Gastrocnemius medialis (tissue), 4 donors: Measurements from ENCODE around the gene SLC10A4. TPM values are rescaled to one million over a fixed set of nuclear protein-coding genes. Genes with fewer than 3 reads are reported as not detected.
"Not testable (repeated sequence)": the region's sequence is repeated elsewhere in the genome, so short reads cannot be mapped to it uniquely, and the experiment has no call there.

Experiments
- ATAC-seq, 2 donors: fragments of 150-250 bp; one replicate each; pipeline ENCODE4 v1.9.1; 2016
- DNase-seq, 2 donors: peaks; one replicate each; pipeline ENCODE4 v3.0.0-alpha.2; 2019
- H3K27ac ChIP-seq, 4 donors: fragments of 200-600 bp; sonication (generic); 1 replicate in 1 of 4; 2 replicates in 3 of 4; pipeline ENCODE4 v1.5.1; 2016 to 2018; ENCODE audit warnings: mild to moderate bottlenecking in 2 of 4, moderate library complexity in 1 of 4
- H3K27me3 ChIP-seq, 3 donors: fragments of 200-600 bp; sonication (generic) in 2 of 3; 1 replicate in 1 of 3; 2 replicates in 2 of 3; pipeline versions ENCODE4 v1.5.1 to v1.6.0; 2016 to 2019; ENCODE audit warnings: mild to moderate bottlenecking in 1 of 3, moderate library complexity in 1 of 3
- H3K36me3 ChIP-seq, 2 donors: fragments of 200-600 bp; sonication (generic) in 1 of 2; one replicate each; pipeline ENCODE4 v1.5.1; 2017 to 2018
- H3K4me1 ChIP-seq, 2 donors: fragments of 200-600 bp; sonication (generic) in 1 of 2; one replicate each; pipeline ENCODE4 v1.5.1; 2016 to 2017; ENCODE audit warnings: mild to moderate bottlenecking in 2 of 2
- H3K4me3 ChIP-seq, 4 donors: fragments of 200-600 bp; sonication (generic) in 3 of 4; 1 replicate in 1 of 4; 2 replicates in 3 of 4; pipeline ENCODE4 v1.5.1; 2016 to 2019; ENCODE audit warnings: mild to moderate bottlenecking in 2 of 4
- H3K9me3 ChIP-seq, 3 donors: fragments of 200-600 bp; sonication (generic) in 2 of 3; 1 replicate in 1 of 3; 2 replicates in 2 of 3; pipeline ENCODE4 v1.5.1; 2016 to 2019
- POLR2A ChIP-seq, 2 donors: fragments of 450-650 bp; IDR thresholded peaks; one replicate each; pipeline ENCODE4 v1.6.1; 2017; ENCODE audit warnings: antibody characterized with exemption in 2 of 2, mild to moderate bottlenecking in 2 of 2, moderate library complexity in 2 of 2
- in situ Hi-C, 4 donors: fragments of 200-750 bp; cut with MboI; loops; one replicate each; pipeline versions ENCODE4 v1.15.0 to v1.8.0; 2017; ENCODE audit warnings: low sequenced_read_pairs in 4 of 4
- intact Hi-C: fragments of 100-400 bp; cut with DNase I; formaldehyde crosslinking; loops from one replicate; pipeline ENCODE4 v1.15.1; 2023; ENCODE audit warnings: low total_unique reads
- total RNA-seq, 4 donors: library from RNA; depleted of rRNA; stranded (reverse); fragments of >200 nt; gene quantifications; one replicate each; pipeline versions ENCODE4 v1.1.0 to v1.2.3, GENCODE V29; 2016
- TF ChIP-seq, protein P1 (sequence below), 5 experiments: fragments of 450-650 bp in 3 of 5; fragments of 200-600 bp in 2 of 5; sonication (generic) in 2 of 5; IDR thresholded peaks in 4 of 5; conservative IDR thresholded peaks in 1 of 5; 1 replicate in 4 of 5; 2 replicates in 1 of 5; pipeline ENCODE4 v1.5.1; 2016 to 2019; ENCODE audit warnings: antibody characterized with exemption in 5 of 5, mild to moderate bottlenecking in 3 of 5, moderate library complexity in 3 of 5

The SLC10A4 gene
- total RNA-seq, 4 donors from 2014 or later: 0.33 TPM; not detected in 3

DNA sequence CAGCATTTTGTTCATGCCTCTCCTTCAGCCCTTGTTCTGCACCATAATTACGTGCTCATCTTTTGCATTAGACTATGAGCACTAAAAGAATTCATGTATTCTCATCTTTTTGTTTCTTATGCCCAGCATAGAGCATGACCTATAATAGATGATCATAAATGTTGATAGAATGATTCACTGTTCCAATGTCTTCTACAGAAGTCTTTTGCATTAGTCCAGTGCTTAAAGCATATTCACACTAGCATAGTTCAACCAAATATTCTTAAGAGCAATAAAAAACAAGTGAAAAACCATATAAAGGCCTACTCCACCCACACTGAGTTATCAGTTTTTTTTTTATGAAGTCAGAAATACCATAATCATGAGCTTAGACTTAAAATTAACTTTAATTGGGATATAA is 36.5 kb upstream of the SLC10A4 start:
- intact Hi-C loops: no loop called here
- H3K9me3 ChIP-seq: no peaks in the 10 kb centered on the region
- TF ChIP-seq, protein P1, sequence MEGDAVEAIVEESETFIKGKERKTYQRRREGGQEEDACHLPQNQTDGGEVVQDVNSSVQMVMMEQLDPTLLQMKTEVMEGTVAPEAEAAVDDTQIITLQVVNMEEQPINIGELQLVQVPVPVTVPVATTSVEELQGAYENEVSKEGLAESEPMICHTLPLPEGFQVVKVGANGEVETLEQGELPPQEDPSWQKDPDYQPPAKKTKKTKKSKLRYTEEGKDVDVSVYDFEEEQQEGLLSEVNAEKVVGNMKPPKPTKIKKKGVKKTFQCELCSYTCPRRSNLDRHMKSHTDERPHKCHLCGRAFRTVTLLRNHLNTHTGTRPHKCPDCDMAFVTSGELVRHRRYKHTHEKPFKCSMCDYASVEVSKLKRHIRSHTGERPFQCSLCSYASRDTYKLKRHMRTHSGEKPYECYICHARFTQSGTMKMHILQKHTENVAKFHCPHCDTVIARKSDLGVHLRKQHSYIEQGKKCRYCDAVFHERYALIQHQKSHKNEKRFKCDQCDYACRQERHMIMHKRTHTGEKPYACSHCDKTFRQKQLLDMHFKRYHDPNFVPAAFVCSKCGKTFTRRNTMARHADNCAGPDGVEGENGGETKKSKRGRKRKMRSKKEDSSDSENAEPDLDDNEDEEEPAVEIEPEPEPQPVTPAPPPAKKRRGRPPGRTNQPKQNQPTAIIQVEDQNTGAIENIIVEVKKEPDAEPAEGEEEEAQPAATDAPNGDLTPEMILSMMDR (IDR thresholded peaks at IDR 0.05 in 4 of 5, conservative IDR thresholded peaks at IDR 0.05 in 1 of 5): no peak
- no peak for TF ChIP-seq POLR2A (IDR thresholded peaks at IDR 0.05)
- no peaks in the 10 kb centered on the region for H3K4me1 ChIP-seq
- no peak for DNase-seq
- no peaks in the 10 kb centered on the region for H3K36me3 ChIP-seq
- no peaks in the 10 kb centered on the region for H3K27me3 ChIP-seq
- no peak overlapping the region for H3K4me3 ChIP-seq
- no peak overlapping the region for H3K27ac ChIP-seq
- no peak for ATAC-seq
- in situ Hi-C loops: no loop called here

DNA sequence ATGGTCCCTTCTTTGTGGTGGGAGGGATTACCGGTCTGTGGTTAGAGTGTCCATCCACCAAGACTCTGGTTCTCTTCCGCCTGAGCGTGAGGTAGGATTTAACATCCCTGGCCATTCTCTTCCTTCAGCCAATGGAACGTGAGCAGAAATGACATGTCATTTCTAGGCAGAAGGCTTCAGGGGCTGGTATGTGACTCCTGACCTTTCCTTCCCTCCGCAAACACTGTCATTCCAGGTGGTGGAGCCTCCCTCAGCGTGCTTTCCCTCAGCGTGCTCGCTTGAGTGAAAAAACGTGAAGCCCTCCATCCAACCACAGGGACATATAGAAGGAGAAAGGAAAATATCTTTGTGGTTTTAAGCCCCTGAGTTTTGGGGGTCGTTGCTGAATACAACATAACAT is 34.0 kb upstream of the SLC10A4 start:
- TF ChIP-seq, protein P1 (IDR thresholded peaks at IDR 0.05 in 4 of 5, conservative IDR thresholded peaks at IDR 0.05 in 1 of 5): no peak
- no peak for TF ChIP-seq POLR2A (IDR thresholded peaks at IDR 0.05)
- H3K36me3 ChIP-seq: no peaks in the 10 kb centered on the region
- intact Hi-C loops: no loop called here

DNA sequence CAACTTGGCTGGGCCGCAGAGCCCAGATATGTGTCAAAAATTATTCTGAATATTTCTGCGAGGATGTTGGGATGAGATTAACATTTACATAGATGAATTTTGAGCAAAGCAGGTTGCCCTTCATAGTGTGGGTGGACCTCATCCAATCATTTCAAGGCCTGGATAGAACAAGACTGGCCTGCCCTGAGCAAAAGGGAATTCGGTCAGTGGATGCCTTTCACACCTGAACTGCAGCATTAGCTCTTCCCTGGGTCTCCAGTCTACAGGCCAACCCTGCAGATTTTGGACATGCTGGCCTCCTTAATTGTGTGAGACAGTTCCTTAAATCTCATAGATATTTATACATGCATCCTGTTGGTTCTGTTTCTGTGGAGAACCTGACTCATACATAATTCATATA is 32.4 kb upstream of the SLC10A4 start:
- no peak for DNase-seq
- Histone ChIP-seq H3K4me3 (no peak overlapping the region), H3K36me3 (no peaks in the 10 kb centered on the region), H3K27me3 (no peaks in the 10 kb centered on the region), H3K4me1 (no peaks in the 10 kb centered on the region), H3K9me3 (no peaks in the 10 kb centered on the region), H3K27ac (no peak overlapping the region)
- ATAC-seq: no peak
- in situ Hi-C loops: loop anchor here in 1 of 4 donors (25.0 kb wide), 1 partner anchor 512 kb away; no protein-coding TSS in a partner anchor
- no peak for TF ChIP-seq POLR2A (IDR thresholded peaks at IDR 0.05)
- TF ChIP-seq, protein P1 (IDR thresholded peaks at IDR 0.05 in 4 of 5, conservative IDR thresholded peaks at IDR 0.05 in 1 of 5): no peak
- intact Hi-C loops: no loop called here

More for the DNA sequence above, 34.0 kb upstream of the SLC10A4 start:
- in situ Hi-C loops: no loop called here
- DNase-seq (no peak), ATAC-seq (no peak)
- Histone ChIP-seq H3K9me3 (no peaks in the 10 kb centered on the region), H3K27ac (no peak overlapping the region), H3K27me3 (no peaks in the 10 kb centered on the region), H3K4me1 (no peaks in the 10 kb centered on the region), H3K4me3 (no peak overlapping the region)

DNA sequence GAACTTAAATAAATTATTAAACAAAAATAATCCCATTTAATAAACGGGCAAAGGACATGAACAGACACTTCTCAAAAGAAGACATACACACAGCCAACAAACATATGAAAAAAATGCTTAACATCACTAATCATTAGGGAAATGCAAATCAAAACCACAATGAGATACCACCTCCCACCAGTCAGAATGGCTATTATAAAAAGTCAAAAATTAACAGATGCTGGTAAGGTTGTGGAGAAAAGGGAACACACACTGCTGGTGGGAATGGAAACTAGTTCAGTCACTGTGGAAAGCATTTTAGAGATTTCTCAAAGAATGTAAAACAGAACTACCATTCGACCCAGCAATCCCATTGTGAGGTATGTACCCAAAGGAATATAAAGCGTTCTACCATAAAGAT is 31.5 kb upstream of the SLC10A4 start:
- in situ Hi-C loops: loop anchor here in 1 of 4 donors (25.0 kb wide), 1 partner anchor 511 kb away; no protein-coding TSS in a partner anchor
- ATAC-seq, H3K9me3 ChIP-seq, H3K27me3 ChIP-seq, DNase-seq, H3K4me1 ChIP-seq, H3K4me3 ChIP-seq, H3K27ac ChIP-seq, intact Hi-C loops, H3K36me3 ChIP-seq: not testable (repeated sequence)

DNA sequence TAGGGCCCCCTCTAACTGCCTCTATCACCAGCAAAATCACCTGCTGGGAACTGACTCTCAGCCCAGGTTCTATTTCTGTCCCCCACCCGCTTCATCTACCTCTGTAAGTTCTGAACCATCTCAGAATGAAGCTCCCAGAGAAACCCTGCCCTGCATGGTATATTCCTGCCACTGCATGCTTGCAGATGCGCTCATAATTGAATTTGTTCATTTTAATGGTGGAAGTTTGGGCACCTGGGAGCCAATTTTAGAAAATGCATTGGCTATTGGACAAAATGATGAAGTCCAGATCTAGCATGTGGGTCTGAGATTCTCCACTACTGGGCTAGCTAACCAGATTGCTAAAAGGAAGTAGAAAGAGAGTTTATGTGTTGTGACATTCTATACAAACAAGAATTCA is 28.6 kb upstream of the SLC10A4 start:
- in situ Hi-C loops: loop anchor here in 1 of 4 donors (25.0 kb wide), 1 partner anchor 508 kb away; no protein-coding TSS in a partner anchor
- TF ChIP-seq, protein P1 (IDR thresholded peaks at IDR 0.05 in 4 of 5, conservative IDR thresholded peaks at IDR 0.05 in 1 of 5): no peak
- TF ChIP-seq POLR2A (IDR thresholded peaks at IDR 0.05): no peak
- intact Hi-C loops: no loop called here
- Histone ChIP-seq H3K4me1 (no peaks in the 10 kb centered on the region), H3K36me3 (no peaks in the 10 kb centered on the region), H3K9me3 (no peaks in the 10 kb centered on the region), H3K27ac (no peak overlapping the region), H3K4me3 (no peak overlapping the region), H3K27me3 (no peaks in the 10 kb centered on the region)
- ATAC-seq (no peak), DNase-seq (no peak)
